A673 (cell line): ENCODE measurements around the gene KIR2DL4.
"Not testable (repeated sequence)": the region's sequence is repeated elsewhere in the genome, so short reads cannot be mapped to it uniquely, and the experiment has no call there.

ENCODE experiments used
- EZH2 ChIP-seq: fragments of 200-600 bp; sonication (generic); IDR thresholded peaks from 2 replicates; pipeline ENCODE4 v1.6.1; 2017; ENCODE audit warnings: borderline replicate concordance, low read depth, mild to moderate bottlenecking, mixed read lengths, antibody characterized with exemption, low read length; ENCODE audit not compliant: poor library complexity, severe bottlenecking
- TF ChIP-seq, protein P1 (sequence below): fragments of 300-800, 200-600 bp; sonication (generic); conservative IDR thresholded peaks from 2 replicates; pipeline ENCODE4 v1.5.1; 2017; ENCODE audit warnings: low read depth, mild to moderate bottlenecking, antibody characterized with exemption, low read length, moderate library complexity, mixed read lengths

DNA sequence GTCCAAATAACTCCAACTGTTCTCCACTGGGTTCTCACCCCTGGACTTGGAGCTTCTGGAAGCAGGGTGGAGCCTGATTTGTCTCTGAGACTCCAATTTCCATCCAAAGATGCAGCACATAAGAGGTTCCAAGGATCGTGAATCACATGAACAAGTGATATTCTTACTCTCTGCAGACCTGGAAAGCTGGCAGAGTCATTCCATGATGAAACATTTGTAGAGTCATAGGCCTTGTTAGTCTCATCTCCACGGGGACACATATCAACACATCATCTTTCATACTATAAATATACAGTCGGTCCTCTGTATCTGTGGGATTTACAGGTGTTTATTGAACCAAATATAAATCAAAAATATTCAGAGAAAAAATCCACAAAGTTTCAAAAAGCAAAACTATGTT, 11.2 kb downstream of the KIR2DL4 start:
- TF ChIP-seq, protein P1, sequence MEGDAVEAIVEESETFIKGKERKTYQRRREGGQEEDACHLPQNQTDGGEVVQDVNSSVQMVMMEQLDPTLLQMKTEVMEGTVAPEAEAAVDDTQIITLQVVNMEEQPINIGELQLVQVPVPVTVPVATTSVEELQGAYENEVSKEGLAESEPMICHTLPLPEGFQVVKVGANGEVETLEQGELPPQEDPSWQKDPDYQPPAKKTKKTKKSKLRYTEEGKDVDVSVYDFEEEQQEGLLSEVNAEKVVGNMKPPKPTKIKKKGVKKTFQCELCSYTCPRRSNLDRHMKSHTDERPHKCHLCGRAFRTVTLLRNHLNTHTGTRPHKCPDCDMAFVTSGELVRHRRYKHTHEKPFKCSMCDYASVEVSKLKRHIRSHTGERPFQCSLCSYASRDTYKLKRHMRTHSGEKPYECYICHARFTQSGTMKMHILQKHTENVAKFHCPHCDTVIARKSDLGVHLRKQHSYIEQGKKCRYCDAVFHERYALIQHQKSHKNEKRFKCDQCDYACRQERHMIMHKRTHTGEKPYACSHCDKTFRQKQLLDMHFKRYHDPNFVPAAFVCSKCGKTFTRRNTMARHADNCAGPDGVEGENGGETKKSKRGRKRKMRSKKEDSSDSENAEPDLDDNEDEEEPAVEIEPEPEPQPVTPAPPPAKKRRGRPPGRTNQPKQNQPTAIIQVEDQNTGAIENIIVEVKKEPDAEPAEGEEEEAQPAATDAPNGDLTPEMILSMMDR: not testable (repeated sequence)
- TF ChIP-seq EZH2: not testable (repeated sequence)
